HG02943 (cell line): Measurements from ENCODE around the gene PSMD13.
"Not testable (repeated sequence)": the region's sequence is repeated elsewhere in the genome, so short reads cannot be mapped to it uniquely, and the experiment has no call there.

ENCODE experiments used
- ATAC-seq: cut with Tn5 transposase; IDR thresholded peaks from one replicate; pipeline ENCODE4 v1.9.1; 2021; ENCODE audit warnings: mild to moderate bottlenecking, low read depth, moderate library complexity; ENCODE audit not compliant: unreplicated experiment

The PSMD13 gene

DNA sequence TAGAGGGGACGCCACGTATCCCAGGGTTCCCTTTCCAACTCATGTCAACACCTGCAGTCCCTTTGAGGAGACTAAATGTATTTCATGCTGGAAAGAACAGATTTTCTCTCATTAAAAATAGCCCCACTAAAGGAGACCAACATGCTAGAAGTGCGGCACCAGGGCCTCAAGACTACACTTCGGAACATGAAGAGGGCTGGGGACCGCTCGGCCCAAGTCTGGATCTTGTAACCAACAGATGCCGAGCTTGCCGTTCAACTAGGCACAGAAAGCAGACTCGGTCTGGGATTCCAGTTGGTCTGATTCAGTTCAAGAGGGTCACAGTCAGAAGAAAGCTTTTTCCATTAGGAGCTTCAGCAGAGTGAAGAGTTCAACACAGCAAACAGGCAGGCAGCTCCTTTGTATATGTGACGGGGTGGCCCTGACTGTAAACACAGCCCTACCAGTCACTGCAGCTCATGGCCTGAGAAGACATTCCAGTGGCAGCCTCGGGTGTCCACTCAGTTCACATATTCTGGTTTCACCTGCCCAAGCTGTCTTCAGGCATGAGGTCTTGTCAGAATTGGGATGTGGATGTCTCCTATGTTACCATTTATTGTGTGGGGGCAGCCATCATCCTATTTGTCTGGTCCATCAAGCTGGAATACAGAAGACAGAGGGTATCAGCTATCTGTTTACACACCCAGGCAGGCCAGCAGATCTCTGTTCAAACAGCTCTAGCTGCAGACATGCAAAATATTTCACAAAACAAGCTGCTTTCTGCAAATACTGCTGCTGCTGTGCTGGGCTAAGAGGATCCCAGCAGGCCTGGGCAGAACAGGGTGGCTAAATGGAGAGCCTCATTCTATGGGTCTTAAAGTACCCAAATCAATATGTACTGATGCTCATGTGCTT lies 20.4 kb upstream of the PSMD13 start:
- no peak for ATAC-seq

DNA sequence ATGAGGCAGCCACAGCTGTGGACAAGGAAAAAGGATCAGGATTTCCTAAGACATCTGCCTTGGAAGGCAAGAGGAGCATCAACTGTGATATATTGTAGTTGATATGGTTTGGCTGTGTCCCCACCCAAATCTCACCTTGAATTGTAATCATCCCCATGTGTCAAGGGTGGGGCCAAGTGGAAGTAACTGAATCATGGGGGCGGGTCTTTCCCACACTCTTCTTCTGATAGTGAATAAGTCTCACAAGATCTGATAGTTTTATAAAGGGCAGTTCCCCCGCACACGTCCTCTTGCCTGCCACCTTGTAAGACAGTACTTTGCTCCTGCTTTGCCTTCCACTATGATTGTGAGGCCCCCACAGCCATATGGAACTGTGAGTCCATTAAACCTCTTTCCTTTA lies 19.1 kb upstream of the PSMD13 start:
- ATAC-seq, result no peak

DNA sequence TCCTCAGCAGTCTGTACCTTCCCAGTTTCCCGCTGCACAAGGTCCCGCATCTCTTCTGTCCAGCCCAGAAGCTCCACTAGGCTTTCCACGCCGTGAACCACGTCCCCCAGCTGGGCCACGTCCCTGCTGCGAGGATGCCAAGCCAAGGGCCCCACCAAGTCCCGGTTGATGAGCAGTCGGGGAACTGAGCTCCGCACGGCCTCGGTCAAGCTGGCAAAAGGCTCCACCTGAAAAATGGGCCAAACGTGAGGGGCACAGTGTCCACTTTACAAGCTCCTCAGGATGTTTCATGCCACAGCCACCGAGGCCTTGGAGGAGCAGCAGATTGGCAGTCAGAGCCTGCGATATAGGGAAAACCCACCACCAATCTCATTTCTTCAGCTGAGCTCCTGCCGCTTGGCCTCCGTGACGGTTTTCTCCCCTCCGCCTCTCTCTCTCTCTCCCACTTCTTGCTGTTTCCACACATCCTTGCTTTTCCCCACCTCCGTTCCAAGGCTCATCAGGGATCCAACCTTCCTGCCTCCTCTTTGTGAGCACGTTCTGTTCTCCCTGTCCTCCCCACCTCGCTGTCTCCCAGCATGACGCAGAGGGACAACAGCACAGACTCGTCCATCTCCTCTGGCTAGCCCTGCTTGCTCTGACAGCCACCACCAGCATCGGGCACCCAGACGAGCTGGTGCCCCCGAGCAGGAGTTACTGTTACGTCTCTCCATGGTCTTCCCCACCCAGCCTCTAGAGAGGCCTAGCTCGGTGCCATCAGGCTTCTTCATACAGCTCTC lies 17.8 kb upstream of the PSMD13 start:
- no peak for ATAC-seq

- ATAC-seq, result not testable (repeated sequence)
These were observed 16.0 kb upstream of the PSMD13 start for GRCh38 chr11:220641-221215.

DNA sequence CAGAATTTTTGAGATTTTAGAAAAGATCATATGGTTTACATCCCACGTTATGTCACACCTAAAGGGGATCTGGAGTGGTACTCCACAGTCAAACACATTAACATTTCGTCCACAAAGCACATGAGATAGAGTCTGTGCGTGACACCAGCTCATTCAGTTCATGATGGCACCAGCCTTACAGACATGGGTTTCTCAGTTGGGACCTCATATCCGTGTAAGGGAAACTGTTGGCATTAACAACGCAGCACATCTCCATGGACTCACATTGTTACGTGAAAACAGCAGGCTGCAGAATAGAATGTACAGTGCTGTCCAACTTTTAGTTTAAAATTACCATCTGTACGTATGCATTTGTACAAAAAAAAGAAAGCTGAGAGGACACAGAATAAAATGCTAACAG lies 15.2 kb upstream of the PSMD13 start:
- ATAC-seq, result no peak

DNA sequence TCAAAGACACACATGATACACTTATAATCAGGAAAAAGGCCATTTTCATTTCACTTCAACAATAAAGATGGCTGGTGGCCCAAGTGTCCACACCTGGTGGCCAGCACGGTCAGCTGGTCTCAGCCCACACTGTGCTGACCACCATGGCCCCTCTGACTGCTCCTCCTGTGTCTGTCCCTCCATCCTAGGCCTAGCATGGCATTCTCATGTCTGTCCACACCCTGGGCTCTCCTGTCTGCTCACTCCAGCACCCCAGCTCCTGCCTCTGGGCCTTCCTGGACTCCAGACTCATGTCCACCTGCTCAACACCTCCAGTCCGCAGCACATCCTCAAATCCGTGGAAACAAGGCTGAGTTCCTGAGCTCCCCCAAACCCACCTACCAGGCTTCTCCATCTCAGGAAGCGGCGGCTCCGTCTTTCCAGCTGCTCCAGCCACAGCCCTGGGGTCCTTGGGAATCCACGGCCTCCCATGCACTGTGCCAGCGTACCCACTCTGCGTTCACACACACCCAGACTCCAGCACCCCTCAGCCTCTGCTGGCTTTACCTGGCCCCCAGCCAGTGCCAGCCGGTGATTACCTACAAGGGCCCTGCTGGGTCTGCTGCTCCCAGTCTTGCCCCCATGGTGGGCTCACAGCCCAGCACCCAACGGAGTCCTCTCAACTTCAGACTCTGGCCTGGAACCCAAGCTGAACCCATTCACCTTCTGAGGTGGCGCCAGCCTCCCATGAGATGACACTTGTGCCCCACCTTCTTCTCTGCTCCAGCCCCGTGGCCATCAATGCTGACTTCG lies 14.6 kb upstream of the PSMD13 start:
- ATAC-seq, result no peak

GRCh38 chr11:223026-223789 lies 13.6 kb upstream of the PSMD13 start:
- no peak for ATAC-seq

GRCh38 chr11:223884-224283 lies 12.9 kb upstream of the PSMD13 start:
- no peak for ATAC-seq

DNA sequence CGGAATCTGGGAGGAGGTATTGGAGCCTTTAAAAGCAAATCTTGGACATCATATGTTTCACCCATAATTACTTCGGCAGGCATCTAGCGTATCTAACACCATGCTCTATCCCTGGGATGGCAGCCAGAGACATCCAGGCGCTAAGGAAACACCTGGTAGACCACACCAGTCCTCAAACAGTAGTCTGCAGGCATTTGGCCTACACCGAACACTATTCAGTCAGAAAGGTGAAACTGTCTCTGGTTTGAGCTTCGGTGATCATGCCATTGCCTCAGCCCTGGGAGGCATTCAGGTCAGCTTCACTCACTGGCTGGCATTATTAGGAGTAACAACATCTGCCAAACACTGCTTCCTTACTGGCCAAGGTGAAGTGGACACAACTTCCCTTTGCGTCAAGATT lies 12.4 kb upstream of the PSMD13 start:
- no peak for ATAC-seq

DNA sequence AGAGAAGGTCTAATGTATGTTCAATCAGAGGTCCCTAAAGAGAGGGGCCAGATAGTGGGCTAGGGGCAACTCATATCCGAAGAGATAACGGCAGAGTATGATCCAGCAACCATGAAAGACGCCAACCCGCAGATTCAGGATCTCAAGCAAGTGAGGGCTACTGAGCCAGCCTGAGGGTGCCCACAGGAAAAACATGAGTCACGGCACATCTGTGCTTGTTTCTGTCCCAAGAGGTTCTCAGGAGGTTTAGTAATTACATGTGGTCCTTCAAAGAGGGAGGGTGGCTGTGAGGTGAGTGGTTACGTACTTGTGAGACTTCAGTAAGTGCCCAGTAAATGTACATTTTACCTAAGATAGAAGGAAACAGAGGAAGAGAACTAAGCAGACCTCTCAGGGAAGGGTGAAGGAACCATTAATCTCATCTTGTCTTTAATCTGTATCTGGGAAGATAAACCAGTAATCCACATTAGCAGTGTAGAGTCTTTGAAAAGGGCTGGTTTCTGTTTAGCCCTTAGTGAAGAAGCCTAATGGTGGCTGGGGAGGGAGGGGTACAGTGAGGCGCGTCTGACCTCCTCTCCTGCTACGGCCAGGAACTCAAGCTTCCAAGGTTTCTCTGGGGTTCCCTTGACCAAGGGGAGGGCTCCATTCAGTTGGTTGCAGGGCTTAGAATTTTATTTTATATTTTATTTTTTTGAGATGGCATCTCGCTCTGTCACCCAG lies 10.9 kb upstream of the PSMD13 start:
- ATAC-seq, result no peak

DNA sequence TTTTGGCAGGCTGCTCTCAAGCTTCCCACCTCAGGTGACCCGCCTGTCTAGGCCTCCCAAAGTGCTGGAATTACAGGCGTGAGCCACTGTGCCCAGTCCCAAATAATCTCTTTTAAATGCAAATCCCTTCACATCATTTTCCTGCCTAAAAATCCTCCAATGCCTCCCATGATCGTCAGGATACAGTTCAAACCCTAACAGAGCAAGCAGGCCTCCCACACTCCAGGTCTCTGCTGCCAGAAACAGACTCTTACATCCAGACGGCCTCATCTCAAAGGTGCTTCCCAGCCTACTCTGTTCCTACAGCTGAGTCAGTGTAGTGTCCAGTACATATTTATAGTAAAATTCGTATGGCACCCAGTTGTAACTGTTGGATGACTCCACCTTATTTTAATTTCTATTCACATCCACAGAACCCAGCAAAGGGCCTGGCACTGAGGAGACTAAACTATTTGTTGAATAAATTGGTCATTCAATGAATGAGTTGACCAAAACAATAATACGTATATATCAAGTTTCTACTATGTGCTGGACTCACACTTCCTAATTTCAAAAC lies 8.9 kb upstream of the PSMD13 start:
- no peak for ATAC-seq

- ATAC-seq, result no peak
These were observed 6.3 kb upstream of the PSMD13 start for GRCh38 chr11:230431-230830.

DNA sequence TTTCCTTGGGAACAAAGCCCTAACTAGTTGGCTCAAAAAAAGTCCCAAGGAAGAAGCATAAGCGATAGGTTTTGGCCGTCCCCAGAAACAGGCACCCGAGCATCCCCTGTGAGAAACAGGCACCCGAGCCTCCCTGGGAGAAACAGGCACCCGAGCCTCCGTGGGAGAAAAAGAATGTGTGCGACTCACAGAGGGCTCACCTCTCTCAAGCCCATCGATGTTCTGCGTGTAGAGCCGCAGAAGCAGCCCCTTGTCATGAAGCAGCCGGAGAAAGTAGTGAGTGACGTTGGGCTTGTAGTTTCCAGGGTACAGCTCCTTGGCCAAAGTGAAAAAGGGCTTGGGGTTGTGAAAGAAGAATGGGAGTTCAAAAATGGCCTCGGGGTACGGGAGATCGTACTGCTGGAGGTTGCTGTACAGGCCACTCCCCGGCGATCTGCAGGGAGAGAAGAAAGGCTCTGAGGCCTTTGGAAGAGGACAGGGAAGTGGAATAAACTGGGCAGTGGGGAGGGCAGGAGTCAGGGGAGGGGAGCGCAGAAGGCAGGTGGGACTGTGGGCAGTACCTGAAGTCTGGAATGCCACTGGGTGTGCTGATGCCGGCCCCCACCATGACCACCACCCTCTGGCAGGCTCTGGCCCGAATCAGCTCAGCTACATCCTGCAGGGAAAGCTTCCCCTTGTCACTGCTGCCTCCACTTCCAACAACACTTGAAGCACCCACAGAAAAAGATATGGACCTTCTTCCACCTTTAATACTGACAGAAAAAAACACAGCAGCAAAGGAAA lies 3.8 kb upstream of the PSMD13 start:
- ATAC-seq, result no peak

DNA sequence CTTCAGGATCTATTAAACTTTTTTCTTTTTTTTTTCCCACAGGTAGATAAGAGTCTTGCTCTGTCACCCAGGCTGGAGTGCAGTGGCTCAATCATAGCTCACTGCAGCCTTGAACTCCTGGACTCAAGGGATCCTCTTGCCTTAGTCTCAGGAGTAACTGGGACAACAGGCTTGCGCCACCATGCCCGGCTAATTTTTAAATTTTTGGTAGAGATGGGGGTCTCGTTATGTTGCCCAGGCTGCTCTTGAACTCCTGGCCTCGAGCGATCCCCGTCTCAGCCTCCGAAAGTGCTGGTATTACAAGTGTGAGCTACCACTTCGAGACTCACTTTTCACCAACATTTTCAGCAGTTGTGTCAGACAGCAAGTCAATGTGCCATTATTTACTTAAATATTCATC lies 1.6 kb upstream of the PSMD13 start:
- ATAC-seq, result no peak

DNA sequence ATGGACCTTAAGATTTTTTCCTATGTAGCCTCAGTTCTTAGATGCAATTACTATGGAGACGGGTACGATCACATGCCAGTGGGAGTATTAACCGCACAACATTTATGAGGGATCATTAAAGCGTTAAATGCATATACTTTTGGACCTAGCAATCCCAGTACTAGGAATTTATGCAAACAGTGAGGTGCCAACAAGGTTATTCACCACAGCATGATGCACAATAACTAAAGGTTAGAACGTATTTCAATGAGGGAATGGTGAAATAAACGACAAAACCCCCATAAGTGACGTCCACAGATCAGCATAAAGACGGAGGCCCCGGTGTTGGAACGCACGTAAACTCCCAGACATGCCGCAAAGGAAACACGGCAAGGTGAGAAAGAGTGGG lies 1.2 kb upstream of the PSMD13 start:
- ATAC-seq, result no peak

DNA sequence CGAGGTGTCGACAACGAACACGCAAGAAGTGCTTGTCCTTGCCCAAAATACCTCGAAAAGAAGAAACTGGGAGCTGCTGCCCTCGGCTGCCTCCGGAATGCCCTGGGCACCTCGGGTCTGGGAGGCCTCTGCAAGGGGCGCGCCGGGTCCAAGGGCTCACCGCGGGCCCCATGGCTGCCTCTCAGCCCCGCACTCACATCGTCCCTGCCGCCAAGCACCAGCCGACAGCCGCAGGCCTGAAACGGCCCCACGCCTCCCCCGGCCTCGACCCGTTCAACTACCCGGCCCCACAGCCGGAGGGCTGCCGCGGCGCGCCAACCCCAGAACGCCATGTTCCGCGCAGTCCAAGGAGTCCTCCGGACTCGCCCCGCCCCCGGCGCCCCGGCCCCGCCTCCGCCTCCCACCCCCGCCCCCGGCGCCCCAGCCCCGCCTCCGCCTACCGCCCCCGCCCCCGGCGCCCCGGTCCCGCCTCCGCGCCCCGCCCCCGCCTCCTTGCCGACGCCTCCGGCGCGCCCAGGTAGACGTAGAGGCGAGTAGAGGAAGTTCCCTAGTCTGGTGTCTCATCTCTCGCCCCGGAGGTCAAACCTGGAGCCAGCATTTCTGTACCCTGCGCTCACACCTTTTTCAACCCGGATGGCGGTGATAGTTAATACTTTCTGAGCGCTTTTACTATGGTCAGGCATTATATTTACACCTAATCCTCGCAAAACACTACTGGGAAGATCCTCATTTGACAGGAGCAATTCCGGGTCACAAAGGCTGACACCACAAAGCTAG lies 591 bp upstream of the PSMD13 start, which contains the start of gene SIRT3:
SIRT3 (minus strand) TSS at position 346 of the 777 bp plus-strand sequence; CDS start at position 332, 14 bp downstream.
- ATAC-seq, result peak; percentile 65

- not testable (repeated sequence) for ATAC-seq
These were observed 1.6 kb downstream of the PSMD13 start for GRCh38 chr11:238346-238745.
